ENCODE measurements around the gene SCGB1D2. TPM values are rescaled to one million over a fixed set of nuclear protein-coding genes. Genes with fewer than 3 reads are reported as not detected.

The SCGB1D2 gene
- polyA plus RNA-seq, 3 donors from 2014 or later, result not detected

GRCh38 chr11:62233730-62234129 is 8.3 kb upstream of the SCGB1D2 start:
- no peaks in the 10 kb centered on the region for H3K9me3 Mint-ChIP-seq
- no peak for DNase-seq
- H3K36me3 Mint-ChIP-seq, result no peaks in the 10 kb centered on the region
- H3K27me3 Mint-ChIP-seq (ENCODE audit: low read depth in 3 of 3), result peaks cover 2 to 5% (median 5%) of the 10 kb centered on the region in 3 donors
- H3K27ac Mint-ChIP-seq, result no peak overlapping the region
- no peaks in the 10 kb centered on the region for H3K4me1 Mint-ChIP-seq
- H3K4me3 Mint-ChIP-seq, result no peak overlapping the region

- DNase-seq, result no peak
- Mint-ChIP-seq H3K4me1 (no peaks in the 10 kb centered on the region), H3K27ac (no peak overlapping the region), H3K36me3 (no peaks in the 10 kb centered on the region), H3K27me3 (ENCODE audit: low read depth in 3 of 3) (peaks cover 5 to 6% (median 5%) of the 10 kb centered on the region in 3 donors), H3K4me3 (no peak overlapping the region), H3K9me3 (no peaks in the 10 kb centered on the region)
Observed at GRCh38 chr11:62236187-62236586, 5.9 kb upstream of the SCGB1D2 start.

GRCh38 chr11:62237499-62237898 is 4.5 kb upstream of the SCGB1D2 start:
- Mint-ChIP-seq H3K4me1 (no peaks in the 10 kb centered on the region), H3K9me3 (no peaks in the 10 kb centered on the region), H3K36me3 (no peaks in the 10 kb centered on the region), H3K27ac (no peak overlapping the region), H3K27me3 (ENCODE audit: low read depth in 3 of 3) (peaks cover 2 to 5% (median 4%) of the 10 kb centered on the region in 3 donors), H3K4me3 (no peak overlapping the region)
- no peak for DNase-seq

DNA sequence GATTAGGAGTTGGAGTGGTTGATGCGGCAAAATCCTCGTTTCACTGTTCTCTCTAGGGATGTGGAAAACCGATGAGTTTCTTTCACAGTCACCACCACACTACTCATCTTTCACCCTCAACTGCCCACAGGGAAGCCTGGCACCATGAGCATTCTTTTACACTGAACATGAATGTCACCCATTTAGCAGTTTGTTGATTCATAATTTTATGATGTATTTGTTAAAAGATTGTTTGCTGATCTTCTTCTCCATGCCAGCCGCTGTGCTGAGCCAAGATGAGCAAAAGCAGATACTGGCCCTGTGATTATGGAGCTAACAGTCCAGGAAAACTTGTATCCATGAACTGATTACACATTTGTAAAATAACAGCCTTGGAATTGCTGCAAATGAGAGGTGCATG is 3.9 kb upstream of the SCGB1D2 start:
- no peak for DNase-seq
- Mint-ChIP-seq H3K9me3 (no peaks in the 10 kb centered on the region), H3K4me3 (no peak overlapping the region), H3K27me3 (ENCODE audit: low read depth in 3 of 3) (peaks cover 0 to 5% (median 4%) of the 10 kb centered on the region in 3 donors), H3K36me3 (no peaks in the 10 kb centered on the region), H3K27ac (no peak overlapping the region), H3K4me1 (no peaks in the 10 kb centered on the region)

DNA sequence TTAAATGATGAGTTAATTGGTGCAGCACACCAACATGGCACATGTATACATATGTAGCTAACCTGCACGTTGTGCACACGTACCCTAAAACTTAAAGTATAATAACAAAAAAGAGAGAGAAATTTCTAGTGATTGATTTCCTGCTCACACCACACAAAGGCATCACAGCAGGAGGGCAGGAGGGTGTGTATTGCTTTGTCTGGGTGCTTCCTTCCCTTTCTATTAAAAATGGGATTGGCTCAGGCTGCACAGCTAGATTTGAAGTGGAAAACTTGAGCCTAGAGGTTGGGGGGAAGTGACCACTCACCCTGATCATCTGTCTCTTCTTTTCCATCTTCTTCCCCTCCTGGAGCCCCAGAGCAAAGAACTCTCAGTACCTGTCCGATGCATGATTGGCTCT is 944 bp upstream of the SCGB1D2 start:
- DNase-seq, result no peak
- Mint-ChIP-seq H3K4me1 (no peaks in the 10 kb centered on the region), H3K9me3 (no peaks in the 10 kb centered on the region), H3K27me3 (ENCODE audit: low read depth in 3 of 3) (peaks cover 7 to 10% (median 8%) of the 10 kb centered on the region in 3 donors), H3K36me3 (no peaks in the 10 kb centered on the region), H3K27ac (no peak overlapping the region), H3K4me3 (no peak overlapping the region)

GRCh38 chr11:62245271-62245753 is 3.3 kb downstream of the SCGB1D2 start:
- no peak for DNase-seq
- Mint-ChIP-seq H3K4me3 (no peak overlapping the region), H3K36me3 (peaks cover 0 to 9% (median 0%) of the 10 kb centered on the region in 3 donors), H3K9me3 (peaks cover 4 to 12% (median 9%) of the 10 kb centered on the region in 6 donors), H3K27ac (no peak overlapping the region), H3K27me3 (ENCODE audit: low read depth in 3 of 3) (peaks cover 6 to 21% (median 8%) of the 10 kb centered on the region in 3 donors), H3K4me1 (no peaks in the 10 kb centered on the region)

DNA sequence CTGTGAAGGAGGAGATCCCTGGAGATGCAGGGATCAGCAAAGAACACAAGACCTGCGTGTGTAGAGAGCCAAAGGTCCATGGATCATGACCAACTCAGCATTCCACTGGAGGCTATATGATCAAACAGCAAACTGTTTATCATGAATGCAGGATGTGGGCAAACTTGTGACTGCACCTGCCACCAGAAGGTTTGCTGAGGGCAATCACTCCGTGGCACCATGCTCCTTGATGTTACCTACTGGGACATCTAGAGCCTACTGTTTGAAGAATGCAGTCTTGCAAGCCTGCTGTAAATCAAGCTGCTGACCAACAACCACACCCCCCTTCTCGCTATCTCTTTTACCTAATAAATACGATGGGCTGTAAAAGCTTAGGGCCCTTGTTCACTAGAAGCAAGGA is 9.7 kb downstream of the SCGB1D2 start:
- Mint-ChIP-seq H3K36me3 (peaks cover 3 to 32% (median 10%) of the 10 kb centered on the region in 3 donors), H3K4me1 (no peaks in the 10 kb centered on the region), H3K9me3 (peaks cover 31 to 50% (median 39%) of the 10 kb centered on the region in 6 donors), H3K27ac (no peak overlapping the region), H3K27me3 (ENCODE audit: low read depth in 3 of 3) (peaks cover 2 to 24% (median 9%) of the 10 kb centered on the region in 3 donors), H3K4me3 (no peak overlapping the region)
- DNase-seq, result no peak

DNA sequence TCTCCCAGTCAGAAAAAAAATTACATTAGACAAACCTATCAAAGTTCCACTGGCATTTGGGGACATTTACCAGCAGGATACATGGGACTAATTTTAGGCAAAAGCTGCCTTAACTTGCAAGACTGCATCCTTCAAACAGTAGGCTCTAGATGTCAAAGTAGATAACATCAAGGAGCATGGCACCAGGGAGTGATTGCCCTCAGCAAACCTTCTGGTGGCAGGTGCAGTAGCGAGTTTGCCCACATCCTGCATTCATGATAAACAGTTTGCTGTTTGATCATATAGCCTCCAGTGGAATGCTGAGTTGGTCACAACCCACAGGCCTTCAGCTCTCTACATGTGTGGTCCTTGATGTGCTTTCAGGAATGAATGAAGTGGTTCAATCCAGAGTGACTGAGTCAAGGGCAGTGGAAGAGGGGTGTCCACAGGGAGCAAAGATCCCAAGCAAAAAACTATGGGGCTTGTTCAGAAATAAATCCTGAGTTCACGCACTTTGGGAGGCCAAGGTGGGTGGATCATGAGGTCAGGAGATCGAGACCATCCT is 12.0 kb downstream of the SCGB1D2 start:
- Mint-ChIP-seq H3K9me3 (peaks cover 31 to 50% (median 39%) of the 10 kb centered on the region in 6 donors), H3K27me3 (ENCODE audit: low read depth in 3 of 3) (peaks cover 2 to 12% (median 8%) of the 10 kb centered on the region in 3 donors), H3K4me3 (no peak overlapping the region), H3K36me3 (peaks cover 3 to 32% (median 10%) of the 10 kb centered on the region in 3 donors), H3K27ac (no peak overlapping the region), H3K4me1 (no peaks in the 10 kb centered on the region)
- DNase-seq, result no peak

- Mint-ChIP-seq H3K27me3 (ENCODE audit: low read depth in 3 of 3) (peaks cover 5 to 8% (median 5%) of the 10 kb centered on the region in 3 donors), H3K9me3 (peaks cover 16 to 29% (median 22%) of the 10 kb centered on the region in 6 donors), H3K4me1 (no peaks in the 10 kb centered on the region), H3K36me3 (peaks cover 3 to 21% (median 7%) of the 10 kb centered on the region in 3 donors), H3K27ac (no peak overlapping the region), H3K4me3 (no peak overlapping the region)
- no peak for DNase-seq
Observed at GRCh38 chr11:62256281-62256680, 14.2 kb downstream of the SCGB1D2 start.

GRCh38 chr11:62260261-62260953 is 18.4 kb downstream of the SCGB1D2 start:
- H3K9me3 Mint-ChIP-seq, result peaks cover 0 to 3% (median 0%) of the 10 kb centered on the region in 6 donors
- H3K4me1 Mint-ChIP-seq, result no peaks in the 10 kb centered on the region
- no peak overlapping the region for H3K4me3 Mint-ChIP-seq
- no peaks in the 10 kb centered on the region for H3K36me3 Mint-ChIP-seq
- DNase-seq, result no peak
- H3K27ac Mint-ChIP-seq, result no peak overlapping the region
- H3K27me3 Mint-ChIP-seq (ENCODE audit: low read depth in 3 of 3), result peaks cover 2 to 5% (median 3%) of the 10 kb centered on the region in 3 donors

GRCh38 chr11:62264004-62264403 is 22.0 kb downstream of the SCGB1D2 start:
- H3K27me3 Mint-ChIP-seq (ENCODE audit: low read depth in 3 of 3), result peaks cover 2 to 5% (median 3%) of the 10 kb centered on the region in 3 donors
- no peaks in the 10 kb centered on the region for H3K4me1 Mint-ChIP-seq
- H3K36me3 Mint-ChIP-seq, result no peaks in the 10 kb centered on the region
- no peak for DNase-seq
- H3K9me3 Mint-ChIP-seq, result no peaks in the 10 kb centered on the region
- H3K27ac Mint-ChIP-seq, result no peak overlapping the region
- no peak overlapping the region for H3K4me3 Mint-ChIP-seq

GRCh38 chr11:62266558-62266957 is 24.5 kb downstream of the SCGB1D2 start:
- no peaks in the 10 kb centered on the region for H3K36me3 Mint-ChIP-seq
- peaks cover 2 to 3% (median 2%) of the 10 kb centered on the region in 3 donors for H3K27me3 Mint-ChIP-seq (ENCODE audit: low read depth in 3 of 3)
- no peak overlapping the region for H3K4me3 Mint-ChIP-seq
- DNase-seq, result no peak
- no peaks in the 10 kb centered on the region for H3K9me3 Mint-ChIP-seq
- H3K27ac Mint-ChIP-seq, result no peak overlapping the region
- H3K4me1 Mint-ChIP-seq, result no peaks in the 10 kb centered on the region

DNA sequence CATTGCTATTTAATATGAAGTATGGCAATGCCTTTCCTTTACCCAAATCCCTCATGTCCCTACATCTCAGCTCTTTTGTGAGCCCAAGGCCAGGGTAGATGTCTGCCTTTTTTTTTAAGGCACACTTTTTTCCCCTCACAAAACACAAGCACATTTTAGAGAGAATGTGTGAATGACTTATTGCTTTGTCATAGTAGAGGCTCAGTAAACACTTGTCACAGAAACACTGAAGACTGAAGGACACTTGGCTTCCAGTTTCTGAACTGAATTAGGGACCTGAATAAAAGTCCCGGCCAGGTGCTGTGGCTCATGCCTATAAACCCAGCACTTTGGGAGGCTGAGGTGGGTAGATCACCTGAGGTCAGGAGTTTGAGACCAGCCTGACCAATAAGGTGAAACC is 25.0 kb downstream of the SCGB1D2 start:
- no peaks in the 10 kb centered on the region for H3K9me3 Mint-ChIP-seq
- DNase-seq, result no peak
- H3K27me3 Mint-ChIP-seq (ENCODE audit: low read depth in 3 of 3), result peaks cover 2 to 4% (median 2%) of the 10 kb centered on the region in 3 donors
- H3K36me3 Mint-ChIP-seq, result no peaks in the 10 kb centered on the region
- H3K4me1 Mint-ChIP-seq, result no peaks in the 10 kb centered on the region
- no peak overlapping the region for H3K4me3 Mint-ChIP-seq
- H3K27ac Mint-ChIP-seq, result no peak overlapping the region

- no peak for DNase-seq
- H3K27me3 Mint-ChIP-seq (ENCODE audit: low read depth in 3 of 3), result peaks cover 2 to 5% (median 2%) of the 10 kb centered on the region in 3 donors
- H3K4me1 Mint-ChIP-seq, result no peaks in the 10 kb centered on the region
- H3K4me3 Mint-ChIP-seq, result no peak overlapping the region
- no peaks in the 10 kb centered on the region for H3K36me3 Mint-ChIP-seq
- H3K27ac Mint-ChIP-seq, result no peak overlapping the region
- no peaks in the 10 kb centered on the region for H3K9me3 Mint-ChIP-seq
Observed at GRCh38 chr11:62267576-62267975, 25.5 kb downstream of the SCGB1D2 start.

Measured in immature natural killer cell (primary cell).